GM18511 (cell line): ENCODE measurements around the gene RCOR1.
A peak's percentile ranks its signal among the peaks of the same experiment; 100 is the strongest.
"Not testable (repeated sequence)": the region's sequence is repeated elsewhere in the genome, so short reads cannot be mapped to it uniquely, and the experiment has no call there.

Experiments used
- ATAC-seq: cut with Tn5 transposase; IDR thresholded peaks from one replicate; pipeline ENCODE4 v1.9.1; 2021; ENCODE audit warnings: mild to moderate bottlenecking, moderate library complexity; ENCODE audit not compliant: unreplicated experiment

The RCOR1 gene

DNA sequence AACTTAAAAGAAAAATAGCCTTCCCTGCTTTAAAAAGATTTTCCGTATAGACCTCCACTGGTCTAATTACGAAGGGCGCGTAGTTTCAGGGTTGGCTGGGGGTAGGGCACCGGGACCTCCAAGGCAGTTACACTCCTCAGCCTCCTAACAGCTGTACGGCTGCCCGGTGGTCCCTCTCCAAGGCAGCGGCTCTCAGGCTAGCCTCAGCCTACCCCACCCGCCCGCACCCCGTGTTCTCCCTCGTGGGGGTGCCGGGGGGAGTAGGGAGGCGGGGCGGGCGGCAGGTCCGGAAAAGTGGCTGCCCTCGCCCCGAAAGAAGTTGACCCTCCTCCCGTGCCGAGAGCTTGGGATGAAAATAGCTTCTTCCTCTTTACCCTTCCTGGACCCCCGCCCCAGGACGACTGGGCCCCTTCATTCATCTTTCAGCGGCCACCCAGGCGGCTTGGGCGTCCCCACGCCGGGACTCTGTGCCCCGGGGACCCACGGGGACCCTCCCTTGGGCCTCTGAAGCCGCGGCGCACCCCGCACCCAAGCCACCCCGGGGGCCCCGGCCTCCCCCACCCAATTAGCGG is 991 bp upstream of the RCOR1 start:
- ATAC-seq = no peak

DNA sequence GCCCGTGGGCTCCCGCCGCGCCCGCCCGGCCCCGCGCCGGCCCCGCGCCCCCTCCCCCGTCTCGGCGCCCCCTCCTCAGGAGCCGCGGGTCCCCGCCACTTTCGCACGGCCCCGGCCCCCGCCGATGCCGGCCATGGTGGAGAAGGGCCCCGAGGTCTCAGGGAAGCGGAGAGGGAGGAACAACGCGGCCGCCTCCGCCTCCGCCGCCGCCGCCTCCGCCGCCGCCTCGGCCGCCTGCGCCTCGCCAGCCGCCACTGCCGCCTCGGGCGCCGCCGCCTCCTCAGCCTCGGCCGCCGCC is 263 bp downstream of the RCOR1 start:
- ATAC-seq = no peak

DNA sequence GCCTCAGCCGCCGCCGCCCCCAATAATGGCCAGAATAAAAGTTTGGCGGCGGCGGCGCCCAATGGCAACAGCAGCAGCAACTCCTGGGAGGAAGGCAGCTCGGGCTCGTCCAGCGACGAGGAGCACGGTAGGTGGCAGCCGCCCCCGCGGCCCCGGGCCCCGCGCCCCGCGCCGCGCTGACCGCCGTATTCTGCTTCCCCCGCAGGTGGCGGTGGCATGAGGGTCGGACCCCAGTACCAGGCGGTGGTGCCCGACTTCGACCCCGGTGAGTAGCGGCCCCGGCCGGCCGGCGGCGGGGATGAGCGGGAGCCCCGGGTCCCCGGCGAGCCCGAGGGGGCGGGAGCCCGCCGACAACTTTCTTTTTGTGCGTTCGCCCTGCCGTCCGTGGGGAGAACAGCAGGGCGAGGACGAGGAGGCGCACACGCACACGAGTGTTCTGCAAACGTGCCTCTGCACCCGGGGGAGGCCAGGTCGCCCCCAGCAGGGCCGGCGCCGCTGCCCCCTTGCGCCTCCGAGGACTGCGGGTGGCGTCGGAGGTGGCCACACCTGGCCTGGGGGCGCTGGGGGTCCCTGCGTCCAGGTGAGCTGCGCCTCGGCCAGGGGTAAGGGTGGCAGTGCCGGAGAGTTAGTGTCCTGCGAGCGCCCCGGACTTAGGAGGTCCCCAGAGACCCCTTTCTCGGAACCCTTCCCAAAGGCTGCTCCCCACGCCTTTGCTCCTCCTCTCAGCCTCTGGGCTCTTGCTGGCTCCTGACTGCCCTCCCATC is 794 bp downstream of the RCOR1 start:
- peak; percentile 10 for ATAC-seq

DNA sequence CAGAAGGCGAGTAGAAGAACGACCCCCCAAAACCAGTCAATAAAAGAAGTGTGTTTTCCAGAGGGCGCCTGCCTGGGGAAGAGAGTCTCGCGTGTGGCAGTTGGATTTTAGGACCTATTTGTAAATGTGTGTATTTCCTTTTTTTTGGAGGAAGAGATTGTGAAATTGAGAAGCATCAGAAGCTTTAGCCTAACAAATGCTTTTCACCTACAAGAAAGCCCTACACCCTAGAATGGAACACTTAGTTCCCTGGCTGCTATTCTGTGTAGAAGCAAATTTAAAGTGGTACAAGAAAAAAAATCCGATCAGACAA is 1.3 kb downstream of the RCOR1 start:
- ATAC-seq = no peak

DNA sequence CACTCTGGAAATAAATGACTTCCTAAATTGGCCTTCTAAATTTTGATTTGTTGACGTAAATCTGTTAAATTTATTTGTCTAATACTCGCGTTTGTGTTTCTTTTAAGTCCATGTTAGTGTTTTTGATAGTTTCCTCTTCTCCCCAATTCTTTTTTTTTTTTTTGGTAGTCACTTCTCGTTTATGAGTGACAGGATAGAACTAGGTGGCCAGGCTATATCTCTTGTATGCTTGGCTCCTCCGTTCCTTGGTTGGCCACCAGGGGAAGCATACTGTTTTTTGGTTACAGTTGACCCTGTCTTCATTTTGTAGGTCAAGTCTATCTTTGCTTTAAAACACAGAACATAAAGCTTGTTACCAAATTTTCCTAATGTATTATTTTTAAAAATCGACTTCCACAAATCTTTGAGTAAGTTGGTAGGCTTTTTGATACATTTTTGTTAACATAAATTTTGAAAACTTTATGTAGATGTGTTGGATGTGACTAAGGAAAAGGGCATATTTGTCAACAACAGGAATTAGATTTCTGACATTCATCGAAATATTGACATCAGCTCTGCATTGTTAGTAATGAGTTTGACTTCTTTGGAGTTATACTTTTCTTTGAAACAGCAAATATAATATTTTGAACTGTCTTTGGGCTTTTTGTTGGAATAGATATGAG is 2.2 kb downstream of the RCOR1 start:
- ATAC-seq = no peak

DNA sequence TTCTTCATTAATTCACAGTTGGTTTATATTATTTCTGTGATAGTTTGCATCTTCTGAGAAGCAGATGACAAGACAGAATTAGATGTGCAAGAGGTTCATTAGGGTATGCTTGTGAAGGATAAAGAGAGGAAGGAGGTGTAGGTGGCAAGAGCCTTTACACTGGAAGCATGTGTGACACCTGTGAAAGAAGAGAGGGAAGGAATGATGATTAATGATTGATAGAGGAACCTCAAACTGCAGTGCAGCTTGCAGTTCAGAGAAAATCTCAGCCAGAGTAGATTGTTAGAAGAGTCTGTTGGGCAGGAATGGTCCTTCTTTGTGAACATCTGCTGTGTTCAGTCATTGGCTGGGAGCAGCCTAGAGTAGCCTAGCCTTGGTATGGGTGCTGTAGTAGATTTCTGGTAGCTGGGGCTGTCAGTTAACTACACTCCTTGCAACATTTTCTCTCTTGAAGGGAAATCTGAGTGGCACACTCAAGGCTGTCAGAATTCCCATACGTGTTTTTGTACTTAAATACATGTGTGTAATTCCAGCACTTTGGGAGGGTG is 9.0 kb downstream of the RCOR1 start:
- ATAC-seq = no peak

DNA sequence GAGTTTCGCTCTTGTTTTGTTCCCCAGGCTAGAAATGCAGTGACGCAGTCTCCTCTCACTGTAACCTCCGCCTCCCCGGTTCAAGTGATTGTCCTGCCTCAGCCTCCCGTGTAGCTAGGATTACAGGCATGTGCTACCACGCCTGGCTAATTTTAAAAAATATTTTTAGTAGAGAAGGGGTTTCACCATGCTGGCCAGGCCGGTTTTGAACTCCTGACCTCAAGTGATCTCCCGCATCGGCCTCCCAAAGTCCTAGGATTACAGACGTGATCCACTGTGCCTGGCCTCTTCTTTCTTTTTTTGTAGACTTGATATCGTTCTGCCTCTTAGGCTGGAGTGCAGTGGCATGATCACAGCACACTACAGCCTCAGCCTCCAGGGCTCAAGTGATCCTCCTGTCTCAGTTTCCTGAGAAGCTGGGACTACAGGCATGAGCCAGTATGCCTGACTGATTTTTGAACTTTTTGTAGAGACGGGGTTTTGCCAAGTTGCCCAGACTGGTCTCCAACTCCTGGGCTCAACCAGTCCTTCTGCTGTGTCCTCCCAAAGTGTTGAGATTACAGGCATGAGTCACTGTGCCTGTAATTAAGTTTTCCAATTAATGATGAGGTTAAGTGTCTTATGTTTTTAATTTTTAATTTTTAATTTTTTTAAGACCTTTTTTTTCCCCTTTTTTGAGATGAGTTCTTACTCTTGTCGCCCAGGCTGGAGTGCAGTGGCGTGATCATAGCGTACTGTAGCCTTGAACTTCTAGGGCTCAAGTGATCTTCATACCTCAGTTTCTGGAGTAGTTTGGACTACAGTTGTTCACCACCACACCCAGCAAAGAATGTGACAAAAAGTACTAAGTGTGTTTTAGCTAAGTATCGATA is 10.2 kb downstream of the RCOR1 start:
- no peak for ATAC-seq

DNA sequence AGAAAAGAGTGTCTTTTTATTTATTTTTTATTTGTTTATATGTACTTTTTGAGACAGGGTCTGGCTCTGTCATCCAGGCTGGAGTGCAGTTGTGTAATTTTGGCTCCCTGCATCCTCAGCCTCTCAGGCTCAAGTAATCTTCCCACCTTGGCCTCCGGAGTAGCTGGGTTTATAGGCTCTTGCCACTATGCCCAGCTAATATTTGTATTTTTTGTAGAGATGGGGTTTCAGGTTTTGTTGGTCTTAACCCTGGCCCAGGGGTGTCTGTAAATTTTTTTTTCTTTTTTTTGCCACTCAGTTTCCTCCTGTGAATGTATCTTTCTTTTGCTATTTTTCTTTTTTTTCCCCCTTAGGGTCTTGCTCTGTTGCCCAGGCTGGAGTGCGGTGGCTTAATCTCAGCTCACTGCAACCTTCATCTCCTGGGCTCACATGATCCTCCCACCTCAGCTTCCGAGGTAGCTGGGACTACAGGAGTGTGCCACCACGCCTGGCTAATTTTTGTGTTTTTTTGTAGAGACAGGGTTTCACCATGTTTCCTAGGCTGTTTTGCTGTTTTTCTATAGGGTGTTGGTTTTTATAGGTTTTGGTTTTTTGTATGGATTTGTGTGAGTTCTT is 11.0 kb downstream of the RCOR1 start:
- no peak for ATAC-seq

DNA sequence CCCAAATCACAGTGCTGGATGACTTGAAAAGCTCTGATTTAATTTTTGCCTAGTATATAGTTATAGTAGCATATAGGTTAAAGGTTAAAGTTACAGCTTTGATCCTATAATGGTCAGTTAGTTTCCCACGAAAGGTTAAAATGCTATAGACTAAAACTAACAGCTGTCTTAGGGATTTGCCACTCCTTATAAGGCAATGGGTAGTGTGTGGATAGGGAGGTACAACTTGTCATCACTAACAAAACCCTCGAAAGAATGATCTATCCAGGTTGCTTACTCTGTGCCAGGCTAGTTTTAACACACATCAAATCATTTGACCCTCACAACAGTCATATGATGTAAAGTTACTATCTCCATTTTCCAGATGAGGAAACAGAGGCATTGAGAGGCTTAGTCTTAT is 11.7 kb downstream of the RCOR1 start:
- no peak for ATAC-seq

DNA sequence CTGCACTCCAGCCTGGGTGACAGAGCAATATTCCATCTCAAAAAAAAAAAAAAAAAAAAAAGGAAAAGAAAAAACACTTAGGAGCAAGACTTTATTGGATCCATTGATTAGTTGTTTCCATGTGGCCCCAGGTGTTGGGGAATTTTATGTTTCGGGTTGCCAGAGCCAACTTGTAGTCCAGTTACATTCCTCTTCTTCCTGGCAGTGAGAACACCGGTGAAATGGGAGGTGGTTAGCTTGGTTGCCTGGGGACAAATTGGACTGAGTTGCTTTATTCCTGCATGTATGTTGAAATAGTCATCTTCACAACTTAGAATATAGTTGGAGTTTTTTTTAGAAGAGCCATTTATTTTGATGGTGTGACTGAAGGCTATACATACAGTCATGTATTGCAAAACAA is 12.6 kb downstream of the RCOR1 start:
- ATAC-seq = no peak

DNA sequence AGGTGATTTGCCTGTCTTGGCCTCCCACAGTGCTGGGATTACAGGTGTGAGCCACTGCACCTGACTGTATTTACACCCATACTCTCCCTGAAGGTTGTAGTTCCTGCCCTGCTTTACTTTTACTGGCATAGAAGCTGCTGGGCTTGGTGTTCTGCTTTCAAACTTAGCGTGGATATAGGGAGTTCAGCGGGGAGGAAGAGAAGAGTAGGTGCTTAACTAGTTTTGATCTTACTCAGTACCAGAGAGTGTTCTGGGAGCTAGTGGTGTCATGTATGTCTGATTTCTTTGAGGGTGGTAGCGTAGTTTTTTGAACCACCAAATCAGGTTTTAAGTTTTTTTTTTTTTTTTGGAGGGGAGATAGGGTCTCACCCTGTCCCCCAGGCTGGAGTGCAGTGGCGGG is 13.8 kb downstream of the RCOR1 start:
- ATAC-seq = peak; percentile 61

DNA sequence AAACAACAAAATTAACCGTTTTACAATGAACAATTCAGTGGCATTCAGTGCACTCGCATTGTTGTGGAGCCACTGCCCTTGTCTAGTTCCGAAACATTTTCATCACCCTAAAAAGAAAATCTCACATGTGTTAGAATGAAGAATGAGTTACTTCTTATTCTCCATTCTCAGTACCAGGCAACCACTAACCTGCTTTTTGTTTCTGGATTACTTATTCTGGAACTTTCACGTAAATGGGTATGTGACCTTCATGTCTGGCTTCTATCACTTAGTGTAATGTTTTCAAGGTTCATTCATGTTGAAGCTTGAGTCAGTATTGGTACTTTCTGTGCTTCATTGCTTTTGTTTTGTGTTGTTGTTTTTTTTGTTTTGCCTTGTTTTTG is 15.6 kb downstream of the RCOR1 start:
- ATAC-seq = peak; percentile 59

DNA sequence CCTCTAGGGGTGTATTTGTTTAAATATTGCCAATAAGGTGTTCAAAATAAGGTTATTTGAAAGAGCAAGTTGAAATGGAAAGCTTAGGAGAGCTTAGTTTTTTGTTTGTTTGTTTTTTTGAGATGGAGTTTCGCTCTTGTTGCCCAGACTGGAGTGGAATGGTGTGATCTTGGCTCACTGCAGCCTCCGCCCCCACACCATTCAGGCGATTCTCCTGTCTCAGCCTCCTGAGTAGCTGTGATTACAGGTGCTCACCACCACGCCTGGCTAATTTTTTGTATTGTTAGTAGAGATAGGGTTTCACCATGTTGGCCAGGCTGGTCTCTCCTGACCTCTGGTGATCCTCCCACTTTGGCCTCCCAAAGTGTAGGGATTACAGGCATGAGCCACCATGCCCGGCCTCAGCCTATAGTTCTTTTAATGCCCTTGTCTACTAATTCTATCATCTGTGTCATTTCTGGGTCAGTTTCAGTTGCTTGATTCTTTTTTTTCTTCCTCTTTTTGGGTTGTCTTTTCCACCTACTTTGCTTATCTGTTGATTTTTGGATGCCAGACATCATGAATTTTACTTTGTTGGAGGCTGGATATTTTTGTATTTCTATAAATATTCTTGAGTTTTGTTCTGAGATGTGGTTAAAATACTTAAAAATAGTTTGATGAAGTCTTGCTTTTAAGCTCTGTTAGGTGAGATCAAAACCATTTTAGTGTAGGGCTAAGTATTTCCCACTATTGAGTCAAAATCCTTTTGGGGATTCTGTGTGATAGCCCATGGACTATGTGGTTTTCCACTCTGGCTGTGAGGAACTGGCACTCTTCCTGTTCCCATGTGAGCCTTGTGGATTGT is 18.7 kb downstream of the RCOR1 start:
- no peak for ATAC-seq

DNA sequence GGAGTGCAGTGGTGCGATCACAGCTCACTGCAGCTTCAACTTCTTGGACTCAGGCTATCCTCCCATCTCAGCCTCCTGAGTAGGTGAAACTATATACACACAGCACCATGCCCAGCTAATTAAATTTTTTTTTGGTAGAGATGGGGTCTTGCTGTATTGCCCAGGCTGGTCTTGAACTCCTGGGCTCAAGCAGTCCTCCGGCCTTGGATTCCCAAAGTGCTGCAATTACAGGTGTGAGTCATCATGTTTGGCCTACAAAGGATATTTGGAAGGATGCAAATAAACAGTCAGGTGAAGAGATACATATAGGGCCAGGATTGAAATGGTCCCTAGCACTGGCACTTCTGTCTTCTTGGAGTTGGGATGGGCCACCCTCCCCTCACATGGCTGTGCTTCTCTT is 23.9 kb downstream of the RCOR1 start:
- no peak for ATAC-seq

DNA sequence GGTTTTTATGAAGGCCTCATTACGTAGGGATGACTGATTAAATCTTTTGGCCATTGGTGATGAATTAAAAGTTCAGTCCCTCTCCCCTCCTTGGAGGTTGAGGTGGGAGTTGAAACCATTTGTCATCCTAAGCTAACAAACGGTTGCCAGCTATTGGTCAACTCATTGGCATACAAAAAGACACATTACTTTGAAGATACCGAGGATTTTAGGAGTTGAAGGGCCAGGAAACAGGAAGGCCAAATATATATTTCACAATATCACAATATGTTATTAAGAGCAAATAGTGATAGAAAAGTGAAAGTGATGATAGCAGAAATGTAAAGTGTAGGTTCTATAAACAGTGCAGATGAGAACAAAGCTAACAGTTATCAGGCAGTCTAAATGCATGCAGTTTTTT is 24.4 kb downstream of the RCOR1 start:
- no peak for ATAC-seq

DNA sequence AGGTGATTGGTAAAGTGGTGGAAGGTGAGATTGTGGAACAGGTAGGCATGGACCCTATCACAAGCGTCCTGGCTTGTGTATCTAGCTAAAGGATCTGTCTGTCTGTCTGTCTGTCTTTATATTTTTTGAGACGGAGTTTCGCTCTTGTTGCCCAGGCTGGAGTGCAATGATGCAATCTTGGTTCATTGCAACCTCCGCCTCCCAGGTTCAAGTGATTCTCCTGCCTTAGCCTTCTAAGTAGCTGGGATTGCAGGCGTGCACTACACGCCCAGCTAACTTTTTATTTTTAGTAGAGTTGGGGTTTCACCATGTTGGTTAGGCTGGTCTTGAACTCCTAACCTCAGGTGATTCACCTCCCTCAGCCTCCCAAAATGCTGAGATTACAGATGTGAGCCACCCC is 26.6 kb downstream of the RCOR1 start:
- ATAC-seq = not testable (repeated sequence)

DNA sequence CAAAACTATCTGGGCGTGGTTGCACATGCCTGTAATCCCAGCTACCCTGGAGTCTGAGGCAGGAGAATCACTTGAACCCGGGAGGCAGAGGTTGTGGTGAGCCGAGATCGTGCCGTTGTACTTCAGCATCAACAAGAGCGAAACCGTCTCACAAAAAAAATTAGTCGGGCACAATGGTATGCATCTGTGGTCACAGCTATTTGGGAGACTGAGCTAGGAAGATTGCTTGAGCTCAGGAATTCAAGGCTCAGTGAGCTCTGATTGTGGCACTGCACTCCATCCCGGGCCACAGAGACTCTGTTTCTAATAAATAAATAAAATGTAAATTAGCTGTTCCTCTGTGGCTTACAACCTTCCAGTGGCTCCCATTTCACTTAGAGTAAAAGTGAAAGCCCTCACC is 28.0 kb downstream of the RCOR1 start:
- no peak for ATAC-seq

DNA sequence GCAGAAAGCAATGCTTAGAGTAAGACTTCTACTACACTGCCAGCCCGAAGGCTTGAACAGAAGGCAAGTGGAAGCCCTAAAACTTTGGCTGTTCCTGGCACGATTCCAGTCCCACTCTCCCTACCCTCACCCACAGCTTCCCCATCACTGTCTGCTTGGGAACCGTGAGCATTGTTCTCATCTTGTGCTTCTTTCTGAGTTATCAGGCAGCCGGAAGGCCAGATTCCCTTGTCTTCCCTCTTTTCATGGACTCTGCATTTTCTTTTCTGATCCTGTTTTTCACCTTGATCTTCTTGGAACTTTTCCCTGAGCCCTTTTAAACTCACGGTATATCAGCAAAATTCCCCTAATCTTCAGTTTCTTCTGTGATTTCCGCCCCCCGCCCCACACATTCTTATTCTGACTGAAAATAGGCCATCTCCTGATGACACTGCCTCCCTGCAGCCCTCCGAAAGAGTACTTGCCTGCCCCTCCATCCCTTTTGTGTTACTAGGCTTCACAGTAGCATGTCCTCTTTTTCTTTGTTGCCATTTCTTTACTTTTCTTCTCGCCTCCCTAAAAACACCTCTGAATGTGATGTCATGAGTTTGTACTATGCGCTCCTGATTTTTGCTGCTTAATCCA is 29.9 kb downstream of the RCOR1 start:
- no peak for ATAC-seq

DNA sequence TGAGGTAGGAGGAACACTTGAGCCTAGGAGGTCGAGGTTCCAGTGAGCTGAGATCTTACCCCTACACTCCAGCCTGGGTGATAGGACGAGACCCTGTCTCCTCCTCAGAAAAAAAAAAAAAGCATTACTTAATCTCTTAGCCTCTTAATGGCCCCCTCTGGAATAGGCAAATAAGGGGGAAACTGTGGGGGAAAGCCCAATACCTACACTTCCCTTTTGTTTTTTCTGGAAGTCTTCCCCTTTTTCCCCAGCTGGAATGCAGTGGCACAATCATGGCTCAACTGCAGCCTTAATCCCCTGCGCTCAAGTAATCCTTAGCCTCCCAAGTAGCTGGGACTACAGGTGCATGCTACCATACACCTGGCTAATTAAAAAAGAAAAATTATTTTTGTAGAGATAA is 32.2 kb downstream of the RCOR1 start:
- ATAC-seq = no peak
